K562 (cell line): ENCODE measurements around the gene MAPKAPK2. TPM values are rescaled to one million over a fixed set of nuclear protein-coding genes. Genes with fewer than 3 reads are reported as not detected.

Experiments used
- CXXC5 ChIP-seq: fragments of 250-450 bp; sonication (Bioruptor Pico); IDR thresholded peaks from 2 replicates; pipeline ENCODE4 v1.8.0; 2022; ENCODE audit warnings: inconsistent platforms, mild to moderate bottlenecking, moderate library complexity
- JUN ChIP-seq, 2 experiments: sonication (generic) in 1 of 2; formaldehyde crosslinking in 1 of 2; IDR thresholded peaks; 2 replicates each; pipeline versions ENCODE4 v1.6.1 to v1.8.0; 2012 to 2022; ENCODE audit warnings: borderline replicate concordance in 2 of 2, mild to moderate bottlenecking in 2 of 2, improper control_type of control experiment in 1 of 2, low read depth in 1 of 2, low read length in 1 of 2, missing genetic modification reagents in 1 of 2
- JUNB ChIP-seq: fragments of 450-650 bp; formaldehyde crosslinking; conservative IDR thresholded peaks from 2 replicates; pipeline ENCODE4 v1.4.0; 2020; ENCODE audit warnings: mild to moderate bottlenecking
- JUND ChIP-seq, 2 experiments: IDR thresholded peaks; 2 replicates in 1 of 2; 3 replicates in 1 of 2; pipeline ENCODE4 v1.6.1; 2011; ENCODE audit warnings: borderline replicate concordance in 2 of 2, low read depth in 2 of 2, low read length in 2 of 2, improper control_type of control experiment in 1 of 2, missing biosample characterization in 1 of 2, missing genetic modification characterization in 1 of 2, missing genetic modification reagents in 1 of 2
- NBN ChIP-seq: fragments of 450-650 bp; IDR thresholded peaks from 2 replicates; pipeline ENCODE4 v1.6.1; 2016; ENCODE audit warnings: low read depth, mild to moderate bottlenecking
- NR1H2 ChIP-seq: sonication (generic); formaldehyde crosslinking; IDR thresholded peaks from 2 replicates; pipeline ENCODE4 v1.4.0; 2020; ENCODE audit warnings: mild to moderate bottlenecking, missing genetic modification reagents
- PHF8 ChIP-seq: fragments of 200-600 bp; sonication (generic); IDR thresholded peaks from 2 replicates; pipeline ENCODE4 v1.6.1; 2012; ENCODE audit warnings: mixed run types, mild to moderate bottlenecking, inconsistent platforms, low read length, moderate library complexity, borderline replicate concordance
- PPARD ChIP-seq: fragments of 250-450 bp; sonication (Bioruptor Pico); IDR thresholded peaks from 2 replicates; pipeline ENCODE4 v1.8.0; 2022; ENCODE audit warnings: inconsistent platforms, mild to moderate bottlenecking, moderate library complexity
- SMARCA5 ChIP-seq: fragments of 450-650 bp; IDR thresholded peaks from 2 replicates; pipeline ENCODE4 v1.6.1; 2016
- SREBF2 ChIP-seq: sonication (generic); formaldehyde crosslinking; IDR thresholded peaks from 2 replicates; pipeline ENCODE4 v1.4.0; 2020; ENCODE audit warnings: mild to moderate bottlenecking, missing genetic modification reagents
- TARDBP ChIP-seq: fragments of 450-650 bp; IDR thresholded peaks from 2 replicates; pipeline ENCODE4 v1.6.1; 2016
- TCF7 ChIP-seq: sonication (generic); IDR thresholded peaks from 2 replicates; pipeline ENCODE4 v1.6.1; 2016; ENCODE audit warnings: antibody characterized with exemption, borderline replicate concordance
- ZNF3 ChIP-seq: fragments of 250-450 bp; sonication (Bioruptor Pico); IDR thresholded peaks from 2 replicates; pipeline ENCODE4 v1.5.0; 2021; ENCODE audit warnings: mild to moderate bottlenecking, moderate library complexity
- ZNF431 ChIP-seq: sonication (generic); formaldehyde crosslinking; IDR thresholded peaks from 2 replicates; pipeline ENCODE4 v1.8.0; 2022; ENCODE audit warnings: mild to moderate bottlenecking, missing genetic modification reagents
- ZNF584 ChIP-seq: fragments of 200-800 bp; sonication (Bioruptor generic); IDR thresholded peaks from 2 replicates; pipeline ENCODE4 v1.6.1; 2016; ENCODE audit warnings: low read depth, mild to moderate bottlenecking, missing genetic modification characterization, missing compliant biosample characterization
- ZNF76 ChIP-seq: fragments of 250-450 bp; sonication (Bioruptor Pico); IDR thresholded peaks from 2 replicates; pipeline ENCODE4 v1.4.0; 2020; ENCODE audit warnings: mild to moderate bottlenecking, moderate library complexity, borderline replicate concordance
- polyA plus RNA-seq, 8 experiments: library from polyadenylated mRNA; depleted of rRNA in 4 of 8; stranded (reverse) in 5 of 8; unstranded in 3 of 8; fragments of >200 nt; fragmentation: Nextera tagmentation in 2 of 8; fragmentation: Illumina TruSeq in 1 of 8; extraction: Ambion mirVana in 2 of 8; extraction: Trizol in 1 of 8; gene quantifications; 2 replicates each; pipeline versions ENCODE4 v1.2.1 to v1.2.3, GENCODE V29; 2011 to 2014; ENCODE audit warnings: inconsistent platforms in 1 of 8, missing spikeins in 1 of 8
- total RNA-seq, 7 experiments: library from RNA; depleted of rRNA in 6 of 7; stranded (reverse); fragments of >200 nt in 6 of 7; fragmentation: Illumina TruSeq in 2 of 7; extraction: Trizol in 2 of 7; gene quantifications; 2 replicates each; pipeline versions ENCODE4 v1.2.1 to v1.2.3, GENCODE V29; 2011 to 2021; ENCODE audit warnings: low replicate concordance in 1 of 7
- TF ChIP-seq, protein P1 (sequence below): fragments of 450-650 bp; IDR thresholded peaks from 2 replicates; pipeline ENCODE4 v1.6.1; 2016; ENCODE audit warnings: antibody characterized with exemption
- TF ChIP-seq, protein P2 (sequence below): fragments of 250-450 bp; sonication (Bioruptor Pico); IDR thresholded peaks from 2 replicates; pipeline ENCODE4 v1.8.0; 2021; ENCODE audit warnings: borderline replicate concordance, mild to moderate bottlenecking, moderate library complexity; ENCODE audit not compliant: poor library complexity, severe bottlenecking
- TF ChIP-seq, protein P3 (sequence below), 3 experiments: fragments of 200-800 bp in 1 of 3; fragments of 250-450 bp in 1 of 3; fragments of 450-650 bp in 1 of 3; sonication (Bioruptor Pico) in 1 of 3; sonication (Bioruptor generic) in 1 of 3; formaldehyde crosslinking in 1 of 3; IDR thresholded peaks; 2 replicates each; pipeline versions ENCODE4 v1.6.1 to v1.8.0; 2016 to 2022; ENCODE audit warnings: mild to moderate bottlenecking in 2 of 3, missing genetic modification characterization in 2 of 3, missing compliant biosample characterization in 1 of 3, moderate library complexity in 1 of 3
- TF ChIP-seq, protein P4 (sequence below): fragments of 450-650 bp; formaldehyde crosslinking; IDR thresholded peaks from 2 replicates; pipeline ENCODE4 v1.4.0; 2020; ENCODE audit warnings: mild to moderate bottlenecking, moderate library complexity

Gene MAPKAPK2
- total and polyA plus RNA-seq, 9 of the 15 experiments (the other 6 are each of a cell fraction or from before 2014, with no cell fraction given), result 0.63 to 94.2 (median 52.1) TPM

DNA sequence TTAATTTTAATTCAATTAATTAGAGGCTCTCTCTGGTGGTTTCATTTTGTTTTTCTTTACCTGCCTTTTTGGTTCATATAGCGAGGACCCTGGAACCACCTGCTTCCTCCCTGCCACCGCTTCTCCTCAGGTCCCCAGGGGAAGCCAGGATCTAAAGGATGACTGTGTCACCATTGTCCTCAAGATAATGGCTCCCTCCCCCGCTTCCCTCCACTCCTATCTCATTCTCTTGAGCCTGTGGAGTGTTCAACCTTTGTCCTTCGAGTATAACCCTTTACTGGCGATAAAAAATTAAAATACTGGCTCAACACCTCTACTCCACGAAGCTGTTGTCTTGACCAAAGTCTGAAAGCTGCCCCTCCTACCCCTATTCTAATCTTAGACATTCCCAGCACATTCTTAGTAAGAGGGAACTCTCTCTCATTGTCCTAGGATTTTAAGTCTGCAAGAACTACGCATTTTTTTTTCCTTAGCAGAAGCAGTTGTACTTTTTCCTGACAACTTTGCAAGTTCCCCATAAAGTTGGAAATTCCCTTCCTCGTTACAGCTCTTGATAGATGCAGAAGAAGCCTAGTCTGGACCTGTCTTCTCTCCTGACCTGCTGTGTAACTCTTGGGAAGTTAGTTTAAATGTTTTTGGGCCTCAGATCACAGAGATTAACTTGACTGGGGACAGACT lies 12.6 kb upstream of the MAPKAPK2 start (continued):
- TF ChIP-seq, protein P1, sequence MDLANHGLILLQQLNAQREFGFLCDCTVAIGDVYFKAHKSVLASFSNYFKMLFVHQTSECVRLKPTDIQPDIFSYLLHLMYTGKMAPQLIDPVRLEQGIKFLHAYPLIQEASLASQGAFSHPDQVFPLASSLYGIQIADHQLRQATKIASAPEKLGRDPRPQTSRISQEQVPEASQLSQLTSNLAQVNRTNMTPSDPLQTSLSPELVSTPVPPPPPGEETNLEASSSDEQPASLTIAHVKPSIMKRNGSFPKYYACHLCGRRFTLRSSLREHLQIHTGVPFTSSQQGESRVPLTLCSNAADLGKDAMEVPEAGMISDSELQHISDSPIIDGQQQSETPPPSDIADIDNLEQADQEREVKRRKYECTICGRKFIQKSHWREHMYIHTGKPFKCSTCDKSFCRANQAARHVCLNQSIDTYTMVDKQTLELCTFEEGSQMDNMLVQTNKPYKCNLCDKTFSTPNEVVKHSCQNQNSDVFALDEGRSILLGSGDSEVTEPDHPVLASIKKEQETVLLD, result 0 out of 2 replicates have a peak, but pooled peaks have one; percentile 44
- TF ChIP-seq, protein P2, sequence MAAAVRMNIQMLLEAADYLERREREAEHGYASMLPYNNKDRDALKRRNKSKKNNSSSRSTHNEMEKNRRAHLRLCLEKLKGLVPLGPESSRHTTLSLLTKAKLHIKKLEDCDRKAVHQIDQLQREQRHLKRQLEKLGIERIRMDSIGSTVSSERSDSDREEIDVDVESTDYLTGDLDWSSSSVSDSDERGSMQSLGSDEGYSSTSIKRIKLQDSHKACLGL (CRISPR knock-in tag), result no peak
- no peak for TF ChIP-seq JUNB (CRISPR knock-in tag)
- TF ChIP-seq ZNF431 (CRISPR knock-in tag), result no peak
- no peak for TF ChIP-seq ZNF76 (CRISPR knock-in tag)
- peak; percentile 82 for TF ChIP-seq JUND (IDR thresholded peaks at IDR 0.05; ENCODE audit: borderline replicate concordance, low read depth, low read length)
- TF ChIP-seq JUND (tag; IDR thresholded peaks at IDR 0.05; ENCODE audit: borderline replicate concordance, low read depth, low read length), result peak; percentile 69; the same call in 1 of the 3 replicates
- TF ChIP-seq ZNF584, result 0 out of 2 replicates have a peak, but pooled peaks have one; percentile 26
- peak; percentile 42 for TF ChIP-seq CXXC5
- peak; percentile 63; the same call in 1 of the 2 replicates for TF ChIP-seq NBN
- no peak for TF ChIP-seq SREBF2 (CRISPR knock-in tag)
- TF ChIP-seq ZNF3 (CRISPR knock-in tag), result no peak
- no peak for TF ChIP-seq PHF8
- no peak for TF ChIP-seq PPARD (CRISPR knock-in tag)
- TF ChIP-seq, protein P3, sequence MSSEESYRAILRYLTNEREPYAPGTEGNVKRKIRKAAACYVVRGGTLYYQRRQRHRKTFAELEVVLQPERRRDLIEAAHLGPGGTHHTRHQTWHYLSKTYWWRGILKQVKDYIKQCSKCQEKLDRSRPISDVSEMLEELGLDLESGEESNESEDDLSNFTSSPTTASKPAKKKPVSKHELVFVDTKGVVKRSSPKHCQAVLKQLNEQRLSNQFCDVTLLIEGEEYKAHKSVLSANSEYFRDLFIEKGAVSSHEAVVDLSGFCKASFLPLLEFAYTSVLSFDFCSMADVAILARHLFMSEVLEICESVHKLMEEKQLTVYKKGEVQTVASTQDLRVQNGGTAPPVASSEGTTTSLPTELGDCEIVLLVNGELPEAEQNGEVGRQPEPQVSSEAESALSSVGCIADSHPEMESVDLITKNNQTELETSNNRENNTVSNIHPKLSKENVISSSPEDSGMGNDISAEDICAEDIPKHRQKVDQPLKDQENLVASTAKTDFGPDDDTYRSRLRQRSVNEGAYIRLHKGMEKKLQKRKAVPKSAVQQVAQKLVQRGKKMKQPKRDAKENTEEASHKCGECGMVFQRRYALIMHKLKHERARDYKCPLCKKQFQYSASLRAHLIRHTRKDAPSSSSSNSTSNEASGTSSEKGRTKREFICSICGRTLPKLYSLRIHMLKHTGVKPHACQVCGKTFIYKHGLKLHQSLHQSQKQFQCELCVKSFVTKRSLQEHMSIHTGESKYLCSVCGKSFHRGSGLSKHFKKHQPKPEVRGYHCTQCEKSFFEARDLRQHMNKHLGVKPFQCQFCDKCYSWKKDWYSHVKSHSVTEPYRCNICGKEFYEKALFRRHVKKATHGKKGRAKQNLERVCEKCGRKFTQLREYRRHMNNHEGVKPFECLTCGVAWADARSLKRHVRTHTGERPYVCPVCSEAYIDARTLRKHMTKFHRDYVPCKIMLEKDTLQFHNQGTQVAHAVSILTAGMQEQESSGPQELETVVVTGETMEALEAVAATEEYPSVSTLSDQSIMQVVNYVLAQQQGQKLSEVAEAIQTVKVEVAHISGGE (CRISPR knock-in tag; IDR thresholded peaks at IDR 0.05), result peak in 1 of 3 experiments; percentile 67; a peak in 2 of 6 replicates
- TF ChIP-seq SMARCA5, result peak; percentile 29; the same call in 1 of the 2 replicates
- TF ChIP-seq TARDBP, result no peak
- 0 out of 2 replicates have a peak, but pooled peaks have one; percentile 34 for TF ChIP-seq JUN (IDR thresholded peaks at IDR 0.05; ENCODE audit: borderline replicate concordance, low read depth, low read length)
- TF ChIP-seq JUN (CRISPR knock-in tag; IDR thresholded peaks at IDR 0.05; ENCODE audit: borderline replicate concordance), result no peak
- TF ChIP-seq TCF7, result peak; percentile 62; the same call in 1 of the 2 replicates
- TF ChIP-seq, protein P4, sequence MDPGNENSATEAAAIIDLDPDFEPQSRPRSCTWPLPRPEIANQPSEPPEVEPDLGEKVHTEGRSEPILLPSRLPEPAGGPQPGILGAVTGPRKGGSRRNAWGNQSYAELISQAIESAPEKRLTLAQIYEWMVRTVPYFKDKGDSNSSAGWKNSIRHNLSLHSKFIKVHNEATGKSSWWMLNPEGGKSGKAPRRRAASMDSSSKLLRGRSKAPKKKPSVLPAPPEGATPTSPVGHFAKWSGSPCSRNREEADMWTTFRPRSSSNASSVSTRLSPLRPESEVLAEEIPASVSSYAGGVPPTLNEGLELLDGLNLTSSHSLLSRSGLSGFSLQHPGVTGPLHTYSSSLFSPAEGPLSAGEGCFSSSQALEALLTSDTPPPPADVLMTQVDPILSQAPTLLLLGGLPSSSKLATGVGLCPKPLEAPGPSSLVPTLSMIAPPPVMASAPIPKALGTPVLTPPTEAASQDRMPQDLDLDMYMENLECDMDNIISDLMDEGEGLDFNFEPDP (CRISPR knock-in tag), result no peak
- TF ChIP-seq NR1H2 (CRISPR knock-in tag), result no peak
